Mesendoderm (in vitro differentiated cells): ENCODE data around the gene CYFIP2.

Source experiments
- DNase-seq: peaks from one replicate; pipeline ENCODE4 v3.0.0; 2013
- H2AK5ac ChIP-seq: 2 replicates; pipeline ENCODE4 v1.6.1; 2013; ENCODE audit warnings: low read length, inconsistent platforms
- H2BK120ac ChIP-seq: 2 replicates; pipeline ENCODE4 v1.6.1; 2013; ENCODE audit warnings: low read depth, mild to moderate bottlenecking, low read length, moderate library complexity, mixed read lengths
- H2BK15ac ChIP-seq: replicated peaks from 2 replicates; pipeline ENCODE4 v1.6.1; 2013; ENCODE audit warnings: low read depth, mild to moderate bottlenecking, moderate library complexity
- H2BK5ac ChIP-seq: 2 replicates; pipeline ENCODE4 v1.6.1; 2013; ENCODE audit warnings: low read length, inconsistent platforms
- H3K18ac ChIP-seq: 2 replicates; pipeline ENCODE4 v1.6.1; 2013; ENCODE audit warnings: mild to moderate bottlenecking, low read length, mixed read lengths
- H3K23ac ChIP-seq: one replicate; pipeline ENCODE4 v1.6.1; 2013; ENCODE audit warnings: low read length
- H3K27ac ChIP-seq: 2 replicates; pipeline ENCODE4 v1.5.1; 2013; ENCODE audit warnings: low read depth, mild to moderate bottlenecking, inconsistent platforms, low read length, moderate library complexity
- H3K27me3 ChIP-seq: 2 replicates; pipeline ENCODE4 v1.6.1; 2013; ENCODE audit warnings: low read length, control low read depth, mild to moderate bottlenecking, inconsistent platforms; ENCODE audit not compliant: insufficient read depth, poor library complexity
- H3K36me3 ChIP-seq: 2 replicates; pipeline ENCODE4 v1.6.1; 2013; ENCODE audit warnings: low read length, inconsistent platforms; ENCODE audit not compliant: control insufficient read depth, insufficient read depth
- H3K4ac ChIP-seq: one replicate; pipeline ENCODE4 v1.6.1; 2013; ENCODE audit warnings: low read depth, mild to moderate bottlenecking, low read length, moderate library complexity
- H3K4me1 ChIP-seq: 2 replicates; pipeline ENCODE4 v1.6.1; 2013; ENCODE audit warnings: low read depth, low read length, inconsistent platforms; ENCODE audit not compliant: control insufficient read depth
- H3K4me2 ChIP-seq: 2 replicates; pipeline ENCODE4 v1.6.1; 2013; ENCODE audit warnings: low read length
- H3K4me3 ChIP-seq: 2 replicates; pipeline ENCODE4 v1.5.1; 2013; ENCODE audit warnings: mild to moderate bottlenecking, low read length
- H3K56ac ChIP-seq: one replicate; pipeline ENCODE4 v1.6.1; 2013; ENCODE audit warnings: low read length
- H3K79me1 ChIP-seq: 2 replicates; pipeline ENCODE4 v1.6.1; 2013; ENCODE audit warnings: low read length, inconsistent platforms
- H3K79me2 ChIP-seq: 2 replicates; pipeline ENCODE4 v1.6.1; 2013; ENCODE audit warnings: mild to moderate bottlenecking, low read length; ENCODE audit not compliant: control insufficient read depth, insufficient read depth
- H3K9ac ChIP-seq: 2 replicates; pipeline ENCODE4 v1.6.1; 2013; ENCODE audit warnings: low read length, inconsistent platforms
- H4K5ac ChIP-seq: one replicate; pipeline ENCODE4 v1.6.1; 2013; ENCODE audit warnings: low read length
- H4K8ac ChIP-seq: one replicate; pipeline ENCODE4 v1.6.1; 2013; ENCODE audit warnings: low read depth, mild to moderate bottlenecking, control low read depth, low read length, moderate library complexity
- WGBS: extraction: QIAGEN DNeasy Blood & Tissue Kit; methylation state at CpG from one replicate; pipeline ENCODE4 v1.1.7; 2013; ENCODE audit warnings: low lambda C conversion rate, missing lambda C conversion rate; ENCODE audit not compliant: insufficient coverage; ENCODE audit errors: extremely low coverage; 5-methylcytosine and 5-hydroxymethylcytosine counted together

Gene CYFIP2

GRCh38 chr5:157306692-157307471 lies 41.0 kb downstream of the CYFIP2 start:
- H3K4me3 ChIP-seq, result no peak overlapping the region
- no peak overlapping the region for H3K23ac ChIP-seq
- H3K9ac ChIP-seq, result no peak overlapping the region
- no peak overlapping the region for H4K5ac ChIP-seq
- no peaks in the 10 kb centered on the region for H3K36me3 ChIP-seq
- H4K8ac ChIP-seq, result no peak overlapping the region
- no peak overlapping the region for H3K18ac ChIP-seq
- no peaks in the 10 kb centered on the region for H3K27me3 ChIP-seq
- no peak overlapping the region for H2BK5ac ChIP-seq
- H3K4ac ChIP-seq, result no peak overlapping the region
- no peaks in the 10 kb centered on the region for H3K79me1 ChIP-seq
- H3K4me2 ChIP-seq, result no peak overlapping the region
- DNase-seq, result no peak
- H3K56ac ChIP-seq, result no peak overlapping the region
- no peaks in the 10 kb centered on the region for H3K79me2 ChIP-seq
- no peaks in the 10 kb centered on the region for H3K4me1 ChIP-seq
- no CpG with 5 or more reads among the region's 10 CpGs for WGBS
- no peak overlapping the region for H2AK5ac ChIP-seq
- no peak overlapping the region for H2BK15ac ChIP-seq
- no peak overlapping the region for H2BK120ac ChIP-seq
- H3K27ac ChIP-seq, result no peak overlapping the region

GRCh38 chr5:157308836-157309465 lies 43.0 kb downstream of the CYFIP2 start:
- Histone ChIP-seq H4K8ac (no peak overlapping the region), H3K23ac (no peak overlapping the region), H4K5ac (no peak overlapping the region), H3K18ac (no peak overlapping the region), H3K4me1 (no peaks in the 10 kb centered on the region), H3K36me3 (no peaks in the 10 kb centered on the region), H3K9ac (no peak overlapping the region), H3K79me1 (no peaks in the 10 kb centered on the region), H3K4ac (no peak overlapping the region), H3K27me3 (no peaks in the 10 kb centered on the region), H2BK120ac (no peak overlapping the region), H2AK5ac (no peak overlapping the region), H3K79me2 (no peaks in the 10 kb centered on the region), H3K4me2 (no peak overlapping the region), H3K4me3 (no peak overlapping the region), H3K27ac (no peak overlapping the region), H3K56ac (no peak overlapping the region), H2BK15ac (no peak overlapping the region), H2BK5ac (no peak overlapping the region)
- no peak for DNase-seq
- no CpG with 5 or more reads among the region's 8 CpGs for whole genome bisulfite sequencing

- H4K8ac ChIP-seq, result no peak overlapping the region
- no peak overlapping the region for H2BK5ac ChIP-seq
- H2AK5ac ChIP-seq, result no peak overlapping the region
- H2BK15ac ChIP-seq, result no peak overlapping the region
- no peak overlapping the region for H3K18ac ChIP-seq
- H3K4ac ChIP-seq, result no peak overlapping the region
- no peak for DNase-seq
- H3K4me3 ChIP-seq, result no peak overlapping the region
- no CpG with 5 or more reads among the region's 14 CpGs for WGBS
- no peak overlapping the region for H3K9ac ChIP-seq
- H3K27ac ChIP-seq, result no peak overlapping the region
- H3K56ac ChIP-seq, result no peak overlapping the region
- no peaks in the 10 kb centered on the region for H3K27me3 ChIP-seq
- no peak overlapping the region for H2BK120ac ChIP-seq
- H3K79me2 ChIP-seq, result no peaks in the 10 kb centered on the region
- H3K79me1 ChIP-seq, result no peaks in the 10 kb centered on the region
- no peak overlapping the region for H3K4me2 ChIP-seq
- H3K4me1 ChIP-seq, result no peaks in the 10 kb centered on the region
- H3K36me3 ChIP-seq, result no peaks in the 10 kb centered on the region
- H3K23ac ChIP-seq, result no peak overlapping the region
- no peak overlapping the region for H4K5ac ChIP-seq
Measured at GRCh38 chr5:157309796-157310195, 43.9 kb downstream of the CYFIP2 start.

GRCh38 chr5:157311595-157311994 lies 45.7 kb downstream of the CYFIP2 start:
- H2BK15ac ChIP-seq, result no peak overlapping the region
- H3K4ac ChIP-seq, result no peak overlapping the region
- DNase-seq, result no peak
- H3K23ac ChIP-seq, result no peak overlapping the region
- H3K36me3 ChIP-seq, result no peaks in the 10 kb centered on the region
- no peaks in the 10 kb centered on the region for H3K4me1 ChIP-seq
- no peak overlapping the region for H3K4me2 ChIP-seq
- H3K79me1 ChIP-seq, result no peaks in the 10 kb centered on the region
- no peaks in the 10 kb centered on the region for H3K27me3 ChIP-seq
- H3K56ac ChIP-seq, result peak overlapping the region; percentile 56
- H4K8ac ChIP-seq, result no peak overlapping the region
- H2BK120ac ChIP-seq, result no peak overlapping the region
- WGBS, result no CpG with 5 or more reads among the region's 11 CpGs
- H2BK5ac ChIP-seq, result no peak overlapping the region
- H2AK5ac ChIP-seq, result no peak overlapping the region
- no peaks in the 10 kb centered on the region for H3K79me2 ChIP-seq
- H4K5ac ChIP-seq, result no peak overlapping the region
- no peak overlapping the region for H3K18ac ChIP-seq
- no peak overlapping the region for H3K27ac ChIP-seq
- no peak overlapping the region for H3K9ac ChIP-seq
- H3K4me3 ChIP-seq, result no peak overlapping the region

- H3K79me1 ChIP-seq, result no peaks in the 10 kb centered on the region
- H2BK15ac ChIP-seq, result no peak overlapping the region
- H3K4ac ChIP-seq, result no peak overlapping the region
- WGBS, result no CpG with 5 or more reads among the region's 6 CpGs
- no peaks in the 10 kb centered on the region for H3K79me2 ChIP-seq
- H3K4me1 ChIP-seq, result no peaks in the 10 kb centered on the region
- DNase-seq, result peak; percentile 74
- no peak overlapping the region for H2AK5ac ChIP-seq
- no peak overlapping the region for H4K8ac ChIP-seq
- H3K56ac ChIP-seq, result no peak overlapping the region
- no peak overlapping the region for H4K5ac ChIP-seq
- H3K4me2 ChIP-seq, result no peak overlapping the region
- H3K4me3 ChIP-seq, result no peak overlapping the region
- H3K9ac ChIP-seq, result no peak overlapping the region
- H3K27me3 ChIP-seq, result no peaks in the 10 kb centered on the region
- H2BK5ac ChIP-seq, result no peak overlapping the region
- H3K23ac ChIP-seq, result no peak overlapping the region
- H3K36me3 ChIP-seq, result no peaks in the 10 kb centered on the region
- no peak overlapping the region for H3K18ac ChIP-seq
- no peak overlapping the region for H2BK120ac ChIP-seq
- H3K27ac ChIP-seq, result no peak overlapping the region
Measured at GRCh38 chr5:157312492-157312891, 46.6 kb downstream of the CYFIP2 start.
